DOHH2 (cell line): ENCODE data around the gene BCL2.

Experiments
- H3F3A ChIP-seq: fragments of 200-600 bp; sonication (generic), shearing (Covaris generic); 2 replicates; pipeline ENCODE4 v1.6.0; 2016; ENCODE audit warnings: antibody characterized with exemption, mild to moderate bottlenecking; ENCODE audit not compliant: control insufficient read depth, insufficient read depth
- H3K27ac ChIP-seq: fragments of 200-600 bp; sonication (generic); 2 replicates; pipeline ENCODE4 v1.5.1; 2014; ENCODE audit warnings: low read depth, mild to moderate bottlenecking, low read length, moderate library complexity
- H3K27me3 ChIP-seq: fragments of 200-600 bp; sonication (generic); 2 replicates; pipeline ENCODE4 v1.6.1; 2014; ENCODE audit warnings: mild to moderate bottlenecking, low read length, mixed read lengths; ENCODE audit not compliant: control insufficient read depth
- H3K36me3 ChIP-seq: fragments of 200-600 bp; sonication (generic); 2 replicates; pipeline ENCODE4 v1.6.1; 2014; ENCODE audit warnings: mild to moderate bottlenecking, low read length, moderate library complexity, mixed read lengths; ENCODE audit not compliant: control insufficient read depth
- H3K4me1 ChIP-seq: fragments of 200-600 bp; sonication (generic); 2 replicates; pipeline ENCODE4 v1.6.1; 2014; ENCODE audit warnings: mild to moderate bottlenecking, low read length, mixed read lengths; ENCODE audit not compliant: control insufficient read depth
- H3K4me2 ChIP-seq: fragments of 200-600 bp; sonication (generic); 2 replicates; pipeline ENCODE4 v1.6.0; 2014; ENCODE audit warnings: mild to moderate bottlenecking, low read length, moderate library complexity
- H3K4me3 ChIP-seq: fragments of 200-600 bp; sonication (generic); 2 replicates; pipeline ENCODE4 v1.5.1; 2014; ENCODE audit warnings: mild to moderate bottlenecking, low read length, mixed read lengths
- H3K79me2 ChIP-seq: fragments of 200-600 bp; sonication (generic); 2 replicates; pipeline ENCODE4 v1.6.1; 2014; ENCODE audit warnings: mild to moderate bottlenecking, low read length, mixed read lengths; ENCODE audit not compliant: control insufficient read depth
- H3K9me2 ChIP-seq: fragments of 200-600 bp; sonication (generic); replicated peaks from 2 replicates; pipeline ENCODE4 v1.6.1; 2014; ENCODE audit warnings: mild to moderate bottlenecking, low read length, mixed read lengths; ENCODE audit not compliant: control insufficient read depth
- H3K9me3 ChIP-seq: fragments of 200-600 bp; sonication (generic); 2 replicates; pipeline ENCODE4 v1.6.1; 2014; ENCODE audit warnings: antibody characterized with exemption, low read length, mixed read lengths; ENCODE audit not compliant: control insufficient read depth, insufficient read depth
- H4K20me1 ChIP-seq: fragments of 200-600 bp; sonication (generic); 2 replicates; pipeline ENCODE4 v1.6.0; 2014; ENCODE audit warnings: low read depth, mild to moderate bottlenecking, antibody characterized with exemption, low read length, moderate library complexity; ENCODE audit not compliant: control insufficient read depth, insufficient read depth
- EZH2phosphoT487 ChIP-seq: fragments of 200-600 bp; sonication (generic); IDR thresholded peaks from 2 replicates; pipeline ENCODE4 v1.6.1; 2017; ENCODE audit warnings: borderline replicate concordance, mild to moderate bottlenecking, antibody characterized with exemption, low read length, moderate library complexity, mixed read lengths
- TF ChIP-seq, protein P1 (sequence below): fragments of 200-600 bp; sonication (generic); IDR thresholded peaks from one replicate; pipeline ENCODE4 v1.5.1; 2014; ENCODE audit warnings: antibody characterized with exemption, mild to moderate bottlenecking, low read depth, low read length; ENCODE audit not compliant: poor library complexity, severe bottlenecking

The BCL2 gene

DNA sequence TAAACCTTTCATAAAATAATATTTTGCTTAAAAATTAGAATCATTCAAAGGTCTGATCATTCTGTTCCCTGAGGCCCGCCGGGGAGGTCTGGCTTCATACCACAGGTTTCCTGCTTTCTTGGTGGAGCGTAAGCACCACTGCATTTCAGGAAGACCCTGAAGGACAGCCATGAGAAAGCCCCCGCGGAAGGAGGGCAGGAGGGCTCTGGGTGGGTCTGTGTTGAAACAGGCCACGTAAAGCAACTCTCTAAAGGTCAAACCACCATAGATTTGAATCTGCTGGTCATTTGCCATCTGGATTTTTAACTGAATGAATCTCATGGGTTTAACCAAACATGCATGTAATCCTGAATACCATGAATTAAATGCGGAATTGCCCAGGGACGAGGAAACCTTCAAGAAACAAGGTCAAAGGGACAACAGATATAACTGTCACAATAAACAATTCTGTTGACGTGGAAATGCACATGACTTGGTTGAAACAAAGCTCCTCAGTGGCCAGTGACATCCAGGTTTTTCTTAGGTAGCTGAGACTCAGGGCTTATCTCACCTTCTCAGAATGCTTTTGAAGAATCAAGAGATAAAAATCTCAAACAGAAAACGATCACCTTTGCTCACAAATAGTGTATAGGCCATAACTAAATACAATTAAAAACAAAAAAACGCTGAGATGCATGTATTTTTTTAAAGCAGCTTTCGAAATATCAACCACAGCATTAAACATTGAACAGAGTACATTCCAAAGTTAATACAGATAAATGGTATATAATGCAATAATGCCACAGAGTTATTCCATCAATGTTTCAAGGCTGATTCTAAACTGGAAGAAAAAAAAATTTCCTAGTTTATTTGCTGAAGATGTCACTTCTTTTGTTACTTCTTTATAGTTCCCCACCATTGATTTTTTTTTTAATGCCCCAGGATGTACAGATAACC, 193.2 kb downstream of the BCL2 start:
- Histone ChIP-seq H3K27me3 (peaks cover 5% of the 10 kb centered on the region; the same call in 1 of the 2 replicates), H4K20me1 (no peaks in the 10 kb centered on the region), H3K79me2 (peaks cover 42% of the 10 kb centered on the region), H3K4me2 (peak overlapping the region; percentile 65), H3K4me1 (peaks cover 55% of the 10 kb centered on the region), H3F3A (peaks cover 38% of the 10 kb centered on the region), H3K9me3 (no peaks in the 10 kb centered on the region), H3K4me3 (peak overlapping the region; percentile 62), H3K27ac (peak overlapping the region; percentile 94), H3K36me3 (peaks cover 30% of the 10 kb centered on the region), H3K9me2 (no peaks in the 10 kb centered on the region)
- TF ChIP-seq, protein P1, sequence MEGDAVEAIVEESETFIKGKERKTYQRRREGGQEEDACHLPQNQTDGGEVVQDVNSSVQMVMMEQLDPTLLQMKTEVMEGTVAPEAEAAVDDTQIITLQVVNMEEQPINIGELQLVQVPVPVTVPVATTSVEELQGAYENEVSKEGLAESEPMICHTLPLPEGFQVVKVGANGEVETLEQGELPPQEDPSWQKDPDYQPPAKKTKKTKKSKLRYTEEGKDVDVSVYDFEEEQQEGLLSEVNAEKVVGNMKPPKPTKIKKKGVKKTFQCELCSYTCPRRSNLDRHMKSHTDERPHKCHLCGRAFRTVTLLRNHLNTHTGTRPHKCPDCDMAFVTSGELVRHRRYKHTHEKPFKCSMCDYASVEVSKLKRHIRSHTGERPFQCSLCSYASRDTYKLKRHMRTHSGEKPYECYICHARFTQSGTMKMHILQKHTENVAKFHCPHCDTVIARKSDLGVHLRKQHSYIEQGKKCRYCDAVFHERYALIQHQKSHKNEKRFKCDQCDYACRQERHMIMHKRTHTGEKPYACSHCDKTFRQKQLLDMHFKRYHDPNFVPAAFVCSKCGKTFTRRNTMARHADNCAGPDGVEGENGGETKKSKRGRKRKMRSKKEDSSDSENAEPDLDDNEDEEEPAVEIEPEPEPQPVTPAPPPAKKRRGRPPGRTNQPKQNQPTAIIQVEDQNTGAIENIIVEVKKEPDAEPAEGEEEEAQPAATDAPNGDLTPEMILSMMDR = no peak
- no peak for TF ChIP-seq EZH2phosphoT487

DNA sequence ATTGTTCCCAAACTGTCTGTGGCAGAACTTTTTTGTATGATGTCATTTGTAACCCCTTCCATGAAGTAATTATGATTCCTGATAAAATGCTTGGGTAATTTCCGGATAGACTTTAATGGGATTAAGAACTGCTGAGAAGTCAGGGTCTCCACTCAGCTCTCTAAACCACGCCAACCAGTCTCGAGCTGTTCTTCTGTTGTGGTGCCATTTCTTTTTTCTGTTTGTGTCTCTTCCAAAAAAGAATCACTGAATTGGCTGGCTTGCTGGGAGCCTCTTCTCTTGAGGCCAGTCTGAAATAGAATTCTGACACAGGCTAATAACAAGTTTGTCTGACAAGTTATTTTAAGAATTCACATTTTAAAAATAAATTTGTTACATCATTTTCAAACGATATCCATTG, 198.9 kb downstream of the BCL2 start:
- H3K36me3 ChIP-seq = no peaks in the 10 kb centered on the region
- no peaks in the 10 kb centered on the region for H3K4me1 ChIP-seq
- H3K79me2 ChIP-seq = no peaks in the 10 kb centered on the region
- TF ChIP-seq, protein P1 = no peak
- no peak for TF ChIP-seq EZH2phosphoT487
- no peaks in the 10 kb centered on the region for H3K9me3 ChIP-seq
- no peak overlapping the region for H3K4me2 ChIP-seq
- no peaks in the 10 kb centered on the region for H3F3A ChIP-seq
- H4K20me1 ChIP-seq = no peaks in the 10 kb centered on the region
- H3K27ac ChIP-seq = no peak overlapping the region
- H3K27me3 ChIP-seq = peaks cover 13% of the 10 kb centered on the region
- H3K9me2 ChIP-seq = no peaks in the 10 kb centered on the region
- H3K4me3 ChIP-seq = no peak overlapping the region

DNA sequence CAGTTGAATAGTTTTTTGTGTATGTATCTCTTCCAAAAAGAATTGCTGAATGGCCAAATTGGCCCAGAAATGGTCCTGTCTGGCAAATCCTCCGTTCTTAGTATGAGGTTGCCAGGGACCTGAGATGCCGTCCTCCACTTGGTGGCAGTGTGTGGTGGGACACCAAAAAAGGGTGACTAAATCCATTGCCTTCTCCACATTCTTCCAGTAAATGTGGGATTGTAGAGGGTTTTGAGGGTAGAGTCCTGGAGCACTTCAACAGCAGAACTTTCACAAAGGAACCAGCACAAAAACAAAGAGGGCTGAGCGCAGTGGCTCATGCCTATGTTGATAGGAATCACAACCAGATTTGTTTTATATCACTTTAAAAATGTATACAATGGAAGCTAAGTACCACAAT, 199.9 kb downstream of the BCL2 start:
- Histone ChIP-seq H4K20me1 (no peaks in the 10 kb centered on the region), H3K27me3 (peaks cover 15% of the 10 kb centered on the region), H3K27ac (no peak overlapping the region), H3K36me3 (no peaks in the 10 kb centered on the region), H3K9me2 (no peaks in the 10 kb centered on the region), H3F3A (no peaks in the 10 kb centered on the region), H3K4me1 (no peaks in the 10 kb centered on the region), H3K79me2 (no peaks in the 10 kb centered on the region), H3K4me3 (no peak overlapping the region), H3K9me3 (no peaks in the 10 kb centered on the region), H3K4me2 (no peak overlapping the region)
- TF ChIP-seq, protein P1 = peak; percentile 35
- TF ChIP-seq EZH2phosphoT487 = no peak
